Inferior parietal cortex (tissue), 1 donor: Measurements from ENCODE around the gene MYOF.
A peak's percentile ranks its signal among the peaks of the same experiment; 100 is the strongest.
"Not testable (repeated sequence)": the region's sequence is repeated elsewhere in the genome, so short reads cannot be mapped to it uniquely, and the experiment has no call there.

Source experiments
- DNase-seq: peaks from one replicate; pipeline ENCODE4 v3.0.0-alpha.2; 2016; ENCODE audit errors: extremely low spot score

MYOF gene

GRCh38 chr10:93393211-93393610 lies 88.9 kb downstream of the MYOF start:
- no peak for DNase-seq

- DNase-seq: no peak
These were observed 90.0 kb downstream of the MYOF start for GRCh38 chr10:93392121-93392520.

- DNase-seq: peak; percentile 9
These were observed 91.6 kb downstream of the MYOF start for GRCh38 chr10:93390306-93391090.

GRCh38 chr10:93386631-93387369 lies 95.3 kb downstream of the MYOF start:
- DNase-seq: no peak

- no peak for DNase-seq
These were observed 96.8 kb downstream of the MYOF start for GRCh38 chr10:93385345-93385744.

GRCh38 chr10:93384006-93384405 lies 98.1 kb downstream of the MYOF start:
- DNase-seq: no peak

GRCh38 chr10:93383562-93383981 lies 98.6 kb downstream of the MYOF start:
- no peak for DNase-seq

- DNase-seq: no peak
These were observed 102.2 kb downstream of the MYOF start for GRCh38 chr10:93379731-93380575.

GRCh38 chr10:93378997-93379730 lies 103.0 kb downstream of the MYOF start:
- DNase-seq: no peak

- no peak for DNase-seq
These were observed 104.1 kb downstream of the MYOF start for GRCh38 chr10:93378039-93378438.

- peak; percentile 90 for DNase-seq
These were observed 105.5 kb downstream of the MYOF start for GRCh38 chr10:93376372-93377293.

GRCh38 chr10:93370961-93371360 lies 111.2 kb downstream of the MYOF start:
- DNase-seq: no peak

GRCh38 chr10:93369588-93370164 lies 112.5 kb downstream of the MYOF start:
- no peak for DNase-seq

GRCh38 chr10:93368210-93368609 lies 113.9 kb downstream of the MYOF start:
- no peak for DNase-seq

- no peak for DNase-seq
These were observed 114.5 kb downstream of the MYOF start for GRCh38 chr10:93367664-93368063.

GRCh38 chr10:93364966-93365365 lies 117.2 kb downstream of the MYOF start:
- DNase-seq: no peak

GRCh38 chr10:93363891-93364648 lies 118.1 kb downstream of the MYOF start:
- DNase-seq: no peak

GRCh38 chr10:93358398-93358797 lies 123.7 kb downstream of the MYOF start:
- not testable (repeated sequence) for DNase-seq

- peak; percentile 48 for DNase-seq
These were observed 124.5 kb downstream of the MYOF start for GRCh38 chr10:93357680-93358079.
